NCI-H1048 (cell line): ENCODE data around the gene SORCS2.
"Not testable (repeated sequence)": the region's sequence is repeated elsewhere in the genome, so short reads cannot be mapped to it uniquely, and the experiment has no call there.

Experiments
- DNase-seq: peaks from one replicate; lab custom pipeline; 2025; lab: John Stamatoyannopoulos, UW

Gene SORCS2

DNA sequence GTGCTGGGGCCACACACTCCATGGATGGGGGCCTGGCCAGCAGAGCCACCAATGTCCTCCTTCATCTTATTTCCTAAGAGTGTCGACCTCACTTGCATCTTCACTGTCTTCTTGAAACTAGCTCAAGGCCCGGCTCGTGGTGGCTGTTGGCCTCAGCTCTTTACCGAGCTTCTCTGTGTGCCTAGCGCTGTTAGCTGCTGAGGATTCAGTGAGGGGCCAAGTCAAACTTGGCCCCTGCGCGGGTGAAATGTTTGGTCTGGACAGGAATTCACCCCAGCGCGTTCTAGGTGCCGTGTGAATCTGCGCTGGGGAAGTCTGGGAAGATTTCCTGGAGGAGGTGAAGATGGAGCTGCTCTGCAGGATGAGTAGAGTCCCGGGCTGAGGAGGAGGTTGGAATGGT, 8.5 kb downstream of the SORCS2 start:
- no peak for DNase-seq

DNA sequence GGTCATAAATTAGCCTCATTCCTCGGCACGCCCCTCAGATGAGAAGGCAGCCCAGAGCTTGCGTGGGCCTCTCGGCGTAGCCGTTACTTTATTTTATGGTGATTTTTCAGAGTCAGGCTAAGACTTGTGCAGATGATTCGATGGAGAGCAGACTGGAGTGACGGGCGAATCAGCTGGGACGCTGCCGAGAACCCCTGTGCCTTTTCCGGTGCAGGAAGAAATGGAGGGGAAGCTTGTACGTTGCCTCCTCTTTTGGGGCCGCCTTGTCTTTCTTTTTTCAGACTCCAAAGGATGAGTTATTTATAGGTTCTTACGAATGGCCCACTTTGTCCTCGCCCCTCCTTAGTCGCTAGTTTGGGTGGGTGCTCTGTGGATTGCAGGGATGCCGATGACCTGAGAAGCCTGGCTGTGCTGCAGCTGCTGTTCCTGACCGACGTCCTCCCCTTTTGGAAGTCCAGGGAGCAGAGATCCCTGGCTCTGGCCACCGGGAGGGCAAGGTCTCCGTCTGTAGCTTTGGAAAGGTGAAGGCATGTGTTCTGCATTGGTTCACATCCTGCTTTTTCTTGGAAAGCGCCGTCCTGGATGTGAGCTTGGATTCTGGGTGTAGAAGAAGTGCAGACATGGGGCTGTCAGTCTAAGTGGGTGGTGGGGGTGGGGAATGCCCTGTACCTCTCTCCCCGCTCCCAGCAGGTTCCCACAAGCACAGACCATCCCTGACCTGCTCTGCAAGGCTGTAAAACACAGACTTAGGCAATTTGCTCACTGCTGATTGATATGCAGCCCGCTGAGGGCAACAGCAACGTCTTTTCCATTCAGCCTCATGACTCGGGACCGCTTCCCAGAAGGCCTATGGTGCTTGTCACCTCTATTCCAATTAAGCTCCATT, 9.3 kb downstream of the SORCS2 start:
- DNase-seq, result no peak

DNA sequence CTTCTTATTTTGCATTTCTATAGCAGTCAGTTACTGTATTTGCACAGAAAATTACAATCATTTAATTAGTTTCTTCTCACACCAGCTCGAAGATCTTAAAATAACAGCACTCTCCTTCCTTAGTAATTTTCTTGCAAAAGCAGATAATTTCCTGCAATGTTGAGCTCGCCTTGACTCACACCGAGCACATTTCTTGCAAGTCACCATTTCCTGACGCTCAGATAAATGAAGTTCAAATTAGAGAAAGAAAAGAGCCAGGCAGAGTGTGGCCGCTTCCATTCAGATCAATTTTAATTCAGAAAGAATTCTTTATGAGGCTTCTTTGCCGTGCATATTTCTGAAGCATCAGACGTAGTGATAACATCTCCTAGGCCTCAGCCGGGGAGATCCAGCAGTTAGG, 10.1 kb downstream of the SORCS2 start:
- no peak for DNase-seq

DNA sequence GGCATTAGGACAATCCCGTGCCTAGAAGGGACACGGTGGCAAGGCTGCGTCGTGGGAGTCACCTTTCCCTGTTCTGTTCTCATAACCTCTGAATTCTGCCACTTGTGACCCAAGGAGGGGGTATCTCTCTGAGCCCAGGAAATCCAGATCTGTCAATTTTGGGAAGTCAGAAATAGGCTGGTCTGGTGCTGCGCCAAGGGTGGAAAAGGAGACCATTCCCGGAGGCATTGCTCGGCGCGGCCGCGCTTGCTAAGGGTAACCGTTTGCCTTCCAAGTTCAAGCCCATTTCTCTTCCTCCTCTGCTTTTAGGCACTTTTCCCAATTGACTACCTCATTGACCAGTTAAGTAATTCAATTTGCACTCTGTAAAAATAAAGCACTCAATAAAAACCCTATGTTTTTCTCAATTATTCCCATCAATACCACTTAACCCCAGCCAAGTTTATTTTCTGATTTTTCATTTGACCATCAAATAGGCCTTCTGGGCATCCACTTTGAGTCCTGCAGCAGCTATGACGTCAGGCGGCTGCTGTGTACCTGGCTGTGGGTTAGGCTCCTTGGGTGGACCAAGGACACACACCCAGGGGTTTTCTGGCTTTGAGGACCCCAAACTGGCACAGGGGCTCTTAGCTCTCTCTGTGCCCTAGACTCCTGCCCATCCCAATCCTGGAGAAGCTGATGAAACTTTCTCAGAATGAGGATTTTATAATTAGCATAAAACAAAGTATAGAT, 12.5 kb downstream of the SORCS2 start:
- DNase-seq, result no peak

DNA sequence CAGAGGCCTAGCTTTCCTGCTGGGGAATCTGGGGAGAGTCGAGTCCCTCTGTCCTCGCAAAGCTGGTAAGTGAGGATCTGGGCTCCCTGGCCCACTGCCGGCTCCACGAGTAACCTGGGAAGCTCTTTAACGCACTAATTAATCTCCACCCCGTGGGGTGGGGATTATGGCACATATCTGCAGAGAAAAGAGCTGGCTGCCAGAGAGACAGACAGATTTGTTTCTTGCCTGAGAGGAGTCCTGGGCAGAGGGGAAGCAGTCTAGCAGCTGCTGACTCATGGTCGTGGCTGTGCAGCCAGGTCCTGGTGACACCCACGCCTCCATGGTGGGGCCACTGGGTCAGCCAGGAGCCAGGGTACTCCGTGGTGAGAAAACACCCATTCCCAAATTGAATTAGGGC, 14.0 kb downstream of the SORCS2 start:
- no peak for DNase-seq

DNA sequence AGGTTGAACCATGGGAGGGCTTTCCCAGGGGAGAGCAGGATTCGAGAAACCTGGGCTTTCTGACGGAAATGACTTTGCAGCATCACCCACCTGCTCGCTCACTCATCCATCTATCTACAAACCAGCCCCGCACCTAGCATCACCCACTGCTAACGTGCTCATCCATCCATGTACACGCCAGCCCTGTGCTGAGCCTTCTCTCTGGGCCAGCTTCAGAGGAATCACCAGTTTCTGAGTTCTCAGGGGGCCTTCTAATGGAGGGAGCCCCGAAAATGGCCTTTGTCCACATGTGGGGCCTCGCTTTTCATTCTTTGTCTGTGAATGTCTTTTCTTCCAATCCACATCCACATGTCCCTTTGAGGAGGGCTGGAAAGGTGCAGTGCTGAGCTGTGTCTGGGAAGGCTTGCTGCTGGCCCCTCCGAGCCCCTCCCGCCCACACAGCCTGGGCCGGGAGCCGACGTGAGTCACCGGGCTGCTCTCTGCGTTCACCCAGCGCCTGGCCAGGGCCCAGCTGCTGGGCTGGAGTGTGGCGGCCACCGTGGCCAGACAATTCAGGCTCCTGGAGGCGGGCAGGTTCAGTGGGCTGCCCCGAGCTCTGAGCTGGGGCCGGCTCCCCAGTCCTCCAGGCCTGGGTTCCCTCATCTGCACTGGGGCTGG, 14.7 kb downstream of the SORCS2 start:
- DNase-seq, result no peak

DNA sequence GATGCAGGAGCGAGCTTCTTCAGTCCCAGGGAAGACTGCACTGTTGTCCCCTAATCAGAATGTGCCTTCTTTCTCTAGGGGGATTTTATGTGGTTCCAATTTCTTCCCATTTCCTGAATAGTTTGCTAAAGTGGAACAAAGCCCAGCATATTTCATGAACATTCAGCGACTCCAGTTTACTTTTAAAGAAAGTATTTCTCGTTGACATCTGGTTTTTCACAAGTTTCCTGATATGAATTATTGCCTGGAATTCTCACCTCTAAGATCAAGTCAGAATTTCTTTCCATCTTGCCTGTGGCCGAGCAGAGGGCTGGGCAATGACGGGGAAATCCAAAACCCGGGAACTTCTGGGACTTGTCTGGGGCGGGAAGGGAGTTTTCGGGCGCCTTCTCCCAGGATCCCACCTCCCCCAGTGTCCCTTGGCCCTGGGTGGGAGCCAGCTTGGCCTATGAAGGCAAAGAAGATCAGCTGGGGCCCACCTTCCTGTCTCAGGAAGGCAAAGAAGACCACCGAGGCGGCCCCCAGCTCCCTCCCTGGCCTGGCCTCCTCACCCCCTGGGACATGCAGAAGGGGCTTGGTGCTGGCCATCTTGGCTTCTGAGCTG, 15.4 kb downstream of the SORCS2 start:
- no peak for DNase-seq

DNA sequence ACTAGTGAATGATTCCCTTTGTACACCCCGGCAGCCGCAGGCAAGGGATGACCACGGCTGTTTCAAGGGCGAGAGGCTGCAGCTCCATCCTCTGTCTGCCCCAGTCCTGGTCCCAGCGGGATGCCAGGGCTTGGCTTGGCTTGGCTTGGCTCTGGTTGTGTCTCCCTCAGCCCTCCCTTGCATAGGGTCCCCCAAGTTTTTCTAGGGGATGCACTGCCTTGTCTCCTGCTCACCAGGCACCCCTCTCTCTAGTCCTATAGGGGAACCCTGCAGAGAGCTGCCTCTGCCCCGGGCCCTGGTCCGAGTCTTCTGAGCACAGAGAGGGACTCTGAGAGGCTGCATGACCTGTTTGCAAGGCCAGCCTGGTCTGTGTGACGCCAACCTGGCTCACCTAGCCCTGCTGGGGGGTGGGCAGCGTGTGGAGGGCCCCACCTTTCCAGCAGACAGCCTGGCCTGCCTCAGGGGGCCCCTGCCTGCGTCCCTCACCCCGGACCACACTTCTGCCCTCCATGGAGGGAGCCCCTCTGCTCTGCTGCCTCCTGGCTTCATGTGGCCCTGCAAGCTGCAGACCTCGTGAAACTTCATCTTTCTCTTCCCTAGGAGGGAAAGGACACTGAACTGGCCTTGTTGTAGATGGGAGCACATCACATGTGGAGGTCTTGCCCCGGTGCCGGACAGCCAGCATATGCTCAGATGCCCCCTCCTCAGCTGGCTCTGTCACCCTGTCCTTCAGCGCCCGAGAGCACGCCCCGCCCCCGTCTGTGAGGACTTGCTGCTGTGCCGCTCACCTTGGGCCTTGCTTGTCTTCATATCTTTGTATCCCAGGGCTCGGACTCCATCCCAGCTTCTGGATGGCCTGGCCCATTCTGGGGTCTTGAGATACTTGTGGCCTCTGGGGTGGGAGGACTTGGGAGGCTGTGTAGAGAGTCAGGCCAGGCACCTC, 16.4 kb downstream of the SORCS2 start:
- DNase-seq, result no peak

DNA sequence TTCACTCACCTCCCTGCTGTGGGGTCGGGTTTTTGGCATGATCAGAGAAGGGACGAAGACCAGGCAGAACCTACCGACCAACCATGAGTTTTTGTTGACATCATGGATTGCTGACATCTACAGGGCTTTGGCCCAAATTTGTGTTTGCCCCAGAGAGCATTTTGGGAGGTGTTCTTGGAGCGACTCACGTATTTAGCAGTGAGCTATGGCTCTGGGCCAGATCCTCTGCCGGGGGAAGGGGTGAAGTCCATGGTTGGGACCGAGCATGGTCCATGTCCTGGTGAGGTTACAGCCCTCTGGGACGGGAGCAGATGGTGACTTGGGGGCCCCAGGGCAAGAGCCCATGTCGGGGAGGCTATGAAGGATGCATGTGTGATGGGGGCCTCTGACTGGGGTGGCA, 17.4 kb downstream of the SORCS2 start:
- DNase-seq, result no peak

DNA sequence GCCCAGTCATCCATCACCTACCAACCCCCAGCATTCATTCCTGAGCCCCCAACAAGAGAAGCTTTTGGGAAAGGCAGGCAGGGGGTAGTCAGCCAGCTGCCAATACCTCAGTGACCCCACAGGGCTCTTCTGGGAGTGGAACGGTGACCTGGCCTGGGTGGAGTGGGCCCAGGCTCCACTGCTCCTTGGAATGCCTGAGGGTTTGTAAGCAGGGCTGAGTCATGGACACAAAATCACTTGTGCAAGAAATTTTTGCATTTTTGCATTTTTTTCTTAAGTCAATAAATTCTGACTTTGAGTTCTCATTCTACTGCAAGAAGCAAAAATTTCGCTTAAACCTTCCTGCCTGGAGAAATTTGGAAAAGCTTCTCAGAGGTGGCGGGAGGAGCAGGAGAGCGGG, 18.5 kb downstream of the SORCS2 start:
- DNase-seq, result no peak

DNA sequence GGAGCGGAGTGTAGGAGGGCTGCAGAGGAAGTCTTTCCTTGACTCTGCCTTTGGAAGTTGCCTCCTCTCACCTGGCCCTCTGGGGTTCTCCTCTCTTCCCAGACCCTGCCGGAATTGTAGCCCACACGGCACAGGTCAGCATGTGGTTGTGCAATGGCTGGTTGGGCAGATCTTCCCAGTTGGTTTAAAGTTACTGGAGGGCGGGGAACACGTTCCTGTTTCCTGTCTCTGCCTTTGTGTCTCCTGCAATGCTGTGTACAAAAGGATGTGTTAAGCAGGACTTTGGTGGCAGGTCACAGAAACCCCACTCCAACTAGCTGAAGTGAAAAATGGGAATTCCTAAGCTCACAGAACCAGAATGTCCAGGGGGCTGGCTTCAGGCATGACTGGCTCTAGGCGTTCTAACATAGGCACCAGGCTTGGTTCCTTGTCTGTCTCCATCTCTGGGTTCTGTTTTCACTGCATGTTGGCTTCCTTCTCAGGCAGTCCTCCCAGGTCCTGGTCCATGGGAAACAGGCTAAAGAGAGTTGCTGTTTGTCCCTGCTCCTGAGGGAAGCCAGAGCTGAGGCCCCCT, 19.9 kb downstream of the SORCS2 start:
- DNase-seq, result no peak

DNA sequence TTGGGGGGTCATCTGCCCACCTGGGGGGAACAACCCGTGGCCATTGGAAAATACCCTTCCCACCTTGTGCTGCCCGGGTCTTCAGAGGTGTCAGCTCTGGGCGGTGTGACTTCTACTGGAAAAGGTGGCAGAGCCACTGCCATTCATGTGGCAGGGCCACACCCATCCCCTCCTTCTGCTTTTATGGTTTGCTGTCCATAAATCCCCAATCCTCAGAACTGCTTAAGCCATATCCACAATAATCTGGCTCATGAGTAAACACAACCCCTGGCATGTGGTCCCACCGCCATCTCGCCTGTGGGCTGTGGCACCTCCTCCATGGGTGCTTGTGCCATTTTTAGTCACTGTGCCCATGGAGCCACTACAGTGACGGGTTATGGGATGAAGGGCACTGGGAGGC, 20.6 kb downstream of the SORCS2 start:
- DNase-seq, result no peak

DNA sequence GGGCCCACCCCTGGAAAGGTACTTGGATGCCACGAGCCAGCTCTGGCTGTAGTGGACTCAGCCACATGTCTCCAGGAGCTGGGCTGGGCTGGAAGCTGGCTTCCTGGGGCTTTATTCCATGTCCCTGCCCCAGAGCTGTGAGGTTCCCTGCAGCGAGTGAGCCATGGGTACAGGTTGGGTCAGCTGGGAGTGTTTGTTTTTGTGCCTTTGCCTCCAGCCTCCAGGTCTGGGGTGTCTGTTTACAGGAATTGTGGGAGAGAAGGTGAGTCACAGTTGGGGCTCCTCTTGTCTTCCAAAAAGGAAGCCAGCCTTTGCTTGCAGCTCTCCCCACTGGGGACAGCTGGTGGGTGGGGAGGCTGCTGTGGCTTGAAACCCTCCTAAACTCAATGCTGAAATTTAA, 21.5 kb downstream of the SORCS2 start:
- DNase-seq, result no peak

DNA sequence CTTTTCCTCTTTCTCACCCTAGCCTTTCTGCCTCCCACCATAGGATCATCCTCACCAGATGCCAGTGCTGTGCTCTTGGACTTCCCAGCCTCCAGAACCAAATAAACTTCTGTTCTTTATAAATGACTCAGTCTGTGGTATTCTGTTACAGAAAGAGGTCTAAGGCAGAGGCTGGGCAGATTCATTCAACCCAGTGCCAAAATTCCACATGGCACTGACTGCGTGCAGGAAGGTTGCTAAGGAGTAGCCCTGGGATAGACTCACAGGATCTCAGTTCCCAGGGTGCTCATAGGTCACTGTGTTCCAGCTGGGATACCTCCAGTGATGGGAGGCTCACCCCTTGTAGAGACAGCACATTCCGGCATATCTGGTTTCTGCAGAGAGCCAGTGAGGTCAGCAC, 22.0 kb downstream of the SORCS2 start:
- DNase-seq, result no peak

DNA sequence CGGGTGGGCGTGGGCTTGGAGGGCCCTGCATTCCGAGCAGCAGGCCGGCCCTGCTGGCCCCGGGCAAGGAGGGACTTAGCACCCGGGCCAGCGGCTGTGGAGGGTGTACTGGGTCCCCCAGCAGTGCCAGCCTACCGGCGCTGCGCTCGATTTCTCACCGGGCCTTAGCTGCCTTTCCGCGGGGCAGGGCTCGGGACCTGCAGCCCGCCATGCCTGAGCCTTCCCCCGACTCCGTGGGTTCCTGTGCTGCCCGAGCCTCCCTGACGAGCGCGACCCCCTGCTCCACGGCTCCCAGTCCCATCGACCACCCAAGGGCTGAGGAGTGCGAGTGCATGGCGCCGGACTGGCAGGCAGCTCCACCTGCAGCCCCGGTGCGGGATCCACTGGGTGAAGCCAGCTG, 22.8 kb downstream of the SORCS2 start:
- DNase-seq, result not testable (repeated sequence)

DNA sequence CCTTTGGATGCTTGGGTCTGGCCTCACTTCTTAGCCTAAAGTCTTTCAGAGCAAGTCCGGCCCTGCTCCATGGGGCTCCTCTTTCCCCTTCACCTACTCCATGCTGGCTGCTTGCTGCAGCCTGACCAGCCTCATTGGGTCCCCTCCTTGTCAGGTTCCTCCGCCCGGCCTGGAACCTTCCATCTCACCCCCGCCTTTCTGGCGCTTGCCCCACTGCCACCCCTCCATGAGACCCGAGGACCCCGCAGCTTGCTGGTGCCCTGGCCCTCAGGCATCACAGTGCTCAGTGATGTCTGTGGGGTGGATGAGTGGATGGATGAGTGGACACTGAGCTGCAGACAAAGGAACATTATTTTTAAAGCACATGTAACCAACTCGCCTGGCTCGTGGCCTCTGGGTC, 24.7 kb downstream of the SORCS2 start:
- no peak for DNase-seq

DNA sequence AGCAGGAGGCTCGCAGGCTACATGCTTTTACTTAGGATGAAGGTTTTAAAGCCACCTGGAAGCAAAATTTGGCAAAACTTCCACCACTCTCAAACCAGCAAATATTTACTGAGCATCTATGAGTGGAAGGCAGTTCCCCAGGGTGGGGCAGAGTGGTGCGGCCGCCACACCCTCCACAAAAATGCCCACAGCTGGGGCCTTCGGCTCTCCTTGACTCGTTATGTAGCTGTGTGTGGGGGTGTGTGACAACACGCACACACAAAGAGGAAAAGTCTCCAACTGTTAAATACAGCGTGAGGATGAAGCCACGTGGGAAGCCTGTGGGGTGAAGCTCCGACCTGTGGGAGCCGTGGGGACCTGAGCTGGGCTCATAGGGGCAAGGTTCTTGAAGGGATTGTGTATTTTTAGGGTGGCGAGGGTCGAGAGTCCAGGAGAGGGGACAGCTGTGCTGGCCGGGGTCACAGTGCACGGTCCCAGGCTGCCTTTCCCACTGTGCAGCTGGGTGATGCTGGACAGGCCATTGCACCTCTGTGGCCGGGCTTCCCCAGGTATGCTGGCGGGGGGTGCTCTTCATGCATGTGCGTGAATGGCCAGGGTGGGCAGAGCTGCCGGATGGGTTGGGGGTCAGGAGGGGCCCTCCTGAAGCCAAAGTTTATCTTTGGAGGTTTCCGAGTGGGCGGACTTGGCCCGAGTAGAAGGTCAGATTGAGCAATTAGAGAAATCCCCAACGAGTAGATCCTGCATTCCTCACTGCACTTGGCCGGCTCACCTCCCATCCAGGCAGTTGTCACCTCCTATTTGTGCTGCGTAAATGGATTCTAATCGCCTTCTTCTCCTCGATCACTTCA, 25.4 kb downstream of the SORCS2 start:
- DNase-seq, result no peak

DNA sequence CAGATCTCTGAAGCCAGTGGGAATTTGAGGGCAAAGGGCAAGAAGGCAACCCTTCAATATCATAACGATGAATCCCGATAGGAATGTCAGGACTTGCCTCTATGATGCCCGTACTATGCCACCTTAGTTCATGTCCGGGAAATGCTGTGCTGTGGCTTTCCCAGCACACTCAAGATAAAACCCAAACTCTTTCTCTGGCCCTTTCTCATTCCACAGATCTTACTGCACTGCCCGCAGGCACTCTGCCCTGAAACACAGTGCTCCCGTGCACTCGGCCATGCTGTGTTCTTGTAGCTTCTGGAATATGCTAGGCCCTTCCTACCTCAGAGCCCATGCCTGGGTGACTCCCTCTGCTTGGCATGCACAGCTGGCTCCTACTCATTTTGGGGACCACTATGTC, 26.3 kb downstream of the SORCS2 start:
- no peak for DNase-seq

DNA sequence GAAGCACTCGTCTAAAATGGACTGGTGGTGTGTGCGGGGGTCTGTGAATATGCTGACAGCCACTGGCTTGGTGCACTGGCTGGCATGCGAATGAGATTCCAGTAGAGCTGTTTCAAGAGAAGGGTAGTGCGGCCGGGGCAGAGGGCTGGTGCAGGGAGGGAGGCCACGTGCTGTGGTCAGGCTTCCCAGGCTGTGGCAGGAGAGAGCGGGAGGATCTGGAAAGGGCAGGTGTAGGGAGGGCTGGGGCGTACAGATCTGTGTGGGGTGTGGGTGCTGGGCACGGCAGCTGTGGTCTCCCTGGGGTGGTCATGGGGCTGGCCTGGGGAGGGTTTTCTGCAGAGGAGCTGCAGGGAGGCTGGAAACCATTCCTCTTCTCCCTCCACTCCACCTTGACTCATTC, 30.2 kb downstream of the SORCS2 start:
- DNase-seq, result no peak

DNA sequence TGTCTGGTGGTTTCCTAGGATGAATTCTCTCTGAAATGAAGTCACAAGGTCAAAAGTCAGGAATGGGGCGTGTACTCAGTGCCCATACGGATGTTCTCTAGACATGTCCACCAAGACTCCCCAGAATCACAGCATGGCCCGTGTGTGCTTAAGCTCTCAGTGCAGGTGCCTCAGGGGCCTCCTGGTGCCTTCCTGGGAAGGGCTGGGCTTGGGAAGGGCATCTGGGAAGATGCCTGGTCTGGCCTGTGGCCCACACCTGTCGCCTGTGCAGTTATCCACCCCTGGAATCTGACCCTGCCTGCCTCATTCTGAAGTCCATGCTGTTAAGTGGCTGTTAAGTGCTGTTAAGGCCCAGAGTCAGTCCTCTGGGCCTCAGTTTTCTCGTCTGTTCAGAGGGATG, 31.2 kb downstream of the SORCS2 start:
- DNase-seq, result no peak
